HepG2 (cell line): ENCODE measurements around the gene THOC5. TPM values are rescaled to one million over a fixed set of nuclear protein-coding genes. Genes with fewer than 3 reads are reported as not detected.

Experiments
- ATAC-seq: fragments of 200-7000 bp; cut with Tn5 transposase; 3 replicates; pipeline ENCODE4 v1.9.1; 2020; ENCODE audit warnings: mild to moderate bottlenecking, moderate library complexity
- BruUV-seq: library from RNA; stranded (reverse); fragments of 400-500 nt; replicated peaks from 2 replicates; lab custom pipeline; 2021; lab: Mats Ljungman, UMichigan
- CTCF ChIA-PET: fragments of 300-600 bp; formaldehyde crosslinking; extraction: SDS; loops from one replicate; lab custom pipeline; 2021; ENCODE audit warnings: low total read pairs, inconsistent platforms, low intra/inter-chr PET ratio; lab: Yijun Ruan, JAX
- POLR2A ChIA-PET: fragments of 350-600 bp; sonication (Branson Sonifier 250); formaldehyde crosslinking; loops from one replicate; lab custom pipeline; 2020; ENCODE audit warnings: antibody characterized with exemption, inconsistent platforms; lab: Yijun Ruan, JAX
- DNase-seq: peaks from one replicate; pipeline ENCODE4 v3.0.0-alpha.2; 2015; ENCODE audit warnings: low spot score
- FAIRE-seq: peaks from 3 replicates; lab custom pipeline; 2011; peaks lifted over from hg19 to GRCh38; lab: Jason Lieb, UNC
- H2AFZ ChIP-seq: one replicate; pipeline ENCODE4 v1.6.1; 2011; ENCODE audit warnings: low read length, inconsistent platforms
- H3K27ac ChIP-seq: fragments of 300-600 bp; 3 replicates; pipeline ENCODE4 v1.8.0; 2011; ENCODE audit warnings: mixed run types, mild to moderate bottlenecking, mixed read lengths, low read length, inconsistent platforms; ENCODE audit not compliant: insufficient read depth; ENCODE audit errors: extremely low read length
- H3K27me3 ChIP-seq, 2 experiments: fragments of 200-600 bp in 1 of 2; 2 replicates in 1 of 2; 3 replicates in 1 of 2; pipeline versions ENCODE4 v1.6.0 to v1.8.0; 2011; ENCODE audit warnings: low read length in 2 of 2, mild to moderate bottlenecking in 2 of 2, moderate library complexity in 2 of 2, inconsistent platforms in 1 of 2; ENCODE audit not compliant: insufficient read depth in 2 of 2, control insufficient read depth in 1 of 2
- H3K36me3 ChIP-seq, 2 experiments: fragments of 200-600 bp in 1 of 2; replicated peaks in 1 of 2; 2 replicates in 1 of 2; 3 replicates in 1 of 2; pipeline versions ENCODE4 v1.5.1 to v1.8.0; 2011; ENCODE audit warnings: low read length in 2 of 2, inconsistent platforms in 1 of 2; ENCODE audit not compliant: insufficient read depth in 2 of 2, control insufficient read depth in 1 of 2
- H3K4me1 ChIP-seq: 2 replicates; pipeline ENCODE4 v1.5.1; 2012; ENCODE audit warnings: low read length, inconsistent platforms; ENCODE audit not compliant: insufficient read depth
- H3K4me2 ChIP-seq: 2 replicates; pipeline ENCODE4 v1.6.0; 2011; ENCODE audit warnings: low read depth, low read length, inconsistent platforms
- H3K4me3 ChIP-seq, 3 experiments: fragments of 200-600 bp in 1 of 3; sonication (generic), shearing (Covaris generic) in 1 of 3; replicated peaks in 1 of 3; 2 replicates each; pipeline ENCODE4 v1.5.1; 2011 to 2016; ENCODE audit warnings: low read length in 3 of 3, inconsistent platforms in 2 of 3, low read depth in 2 of 3, mild to moderate bottlenecking in 2 of 3, control low read depth in 1 of 3, mixed read lengths in 1 of 3; ENCODE audit not compliant: insufficient read depth in 1 of 3
- H3K79me2 ChIP-seq: one replicate; pipeline ENCODE4 v1.6.1; 2011; ENCODE audit warnings: low read length, inconsistent platforms; ENCODE audit not compliant: insufficient read depth
- H3K9ac ChIP-seq: 2 replicates; pipeline ENCODE4 v1.6.0; 2011; ENCODE audit warnings: mild to moderate bottlenecking, low read depth, low read length, inconsistent platforms; ENCODE audit not compliant: insufficient read depth
- H3K9me3 ChIP-seq: 2 replicates; pipeline ENCODE4 v1.5.1; 2012; ENCODE audit warnings: mild to moderate bottlenecking, low read length
- H4K20me1 ChIP-seq: 2 replicates; pipeline ENCODE4 v1.6.0; 2011; ENCODE audit warnings: inconsistent platforms, mild to moderate bottlenecking, low read length, moderate library complexity; ENCODE audit not compliant: insufficient read depth
- HOXD1 ChIP-seq: sonication (generic); formaldehyde crosslinking; IDR thresholded peaks from 2 replicates; pipeline ENCODE4 v1.5.0; 2020; ENCODE audit warnings: missing genetic modification reagents
- KDM5B ChIP-seq: sonication (generic); formaldehyde crosslinking; IDR thresholded peaks from 2 replicates; pipeline ENCODE4 v1.4.0; 2020; ENCODE audit warnings: missing genetic modification reagents, mild to moderate bottlenecking, borderline replicate concordance
- MED13 ChIP-seq: sonication (generic); formaldehyde crosslinking; IDR thresholded peaks from 2 replicates; pipeline ENCODE4 v1.5.0; 2020; ENCODE audit warnings: missing genetic modification reagents
- NFYB ChIP-seq: sonication (generic); formaldehyde crosslinking; IDR thresholded peaks from 2 replicates; pipeline ENCODE4 v1.4.0; 2020; ENCODE audit warnings: missing genetic modification reagents
- SALL2 ChIP-seq: sonication (generic); formaldehyde crosslinking; IDR thresholded peaks from 2 replicates; pipeline ENCODE4 v1.8.1; 2023; ENCODE audit warnings: mild to moderate bottlenecking, missing genetic modification reagents, inconsistent platforms
- STAG1 ChIP-seq: sonication (generic); formaldehyde crosslinking; IDR thresholded peaks from 2 replicates; pipeline ENCODE4 v1.4.0; 2020; ENCODE audit warnings: missing genetic modification reagents
- TCF7L2 ChIP-seq: IDR thresholded peaks from 2 replicates; pipeline ENCODE4 v1.6.1; 2011; ENCODE audit warnings: mild to moderate bottlenecking, low read depth, low read length, moderate library complexity
- WIZ ChIP-seq: sonication (generic); formaldehyde crosslinking; IDR thresholded peaks from 2 replicates; pipeline ENCODE4 v1.5.1; 2020; ENCODE audit warnings: mild to moderate bottlenecking, missing genetic modification reagents
- ZBTB21 ChIP-seq: sonication (generic); formaldehyde crosslinking; IDR thresholded peaks from 2 replicates; pipeline ENCODE4 v1.4.0; 2020; ENCODE audit warnings: missing genetic modification reagents
- ZNF274 ChIP-seq: sonication (generic); formaldehyde crosslinking; IDR thresholded peaks from 2 replicates; pipeline ENCODE4 v1.5.1; 2020; ENCODE audit warnings: mild to moderate bottlenecking, missing genetic modification reagents
- ZNF598 ChIP-seq: sonication (generic); formaldehyde crosslinking; IDR thresholded peaks from 2 replicates; pipeline ENCODE4 v1.5.1; 2020; ENCODE audit warnings: mild to moderate bottlenecking, missing genetic modification reagents, borderline replicate concordance
- WGBS: methylation state at CpG from one replicate; pipeline ENCODE4 v1.1.6; 2017; ENCODE audit warnings: low lambda C conversion rate; 5-methylcytosine and 5-hydroxymethylcytosine counted together
- in situ Hi-C: cut with HindIII; loops from 2 replicates; pipeline ENCODE4 v1.10.0; 2017; ENCODE audit warnings: low pct_unique_long_range_greater_than_20kb; ENCODE audit not compliant: extremely low pct_ligation_motif_present
- intact Hi-C: fragments of 100-400 bp; cut with micrococcal nuclease; formaldehyde crosslinking; loops from one replicate; pipeline ENCODE4 v1.10.0; 2022; ENCODE audit not compliant: unreplicated experiment
- polyA plus RNA-seq, 8 experiments: library from polyadenylated mRNA; depleted of rRNA in 3 of 8; stranded (reverse) in 7 of 8; unstranded in 1 of 8; fragments of >200 nt; fragmentation: Illumina TruSeq in 4 of 8; extraction: Trizol in 4 of 8; gene quantifications; 2 replicates each; pipeline versions ENCODE4 v1.2.1 to v1.2.3, GENCODE V29; 2011 to 2016; ENCODE audit warnings: low read depth in 4 of 8, missing spikeins in 1 of 8, mixed read lengths in 1 of 8; ENCODE audit not compliant: insufficient read depth in 1 of 8
- total RNA-seq, 5 experiments: library from RNA; depleted of rRNA; stranded (reverse); fragments of >200 nt; fragmentation: Illumina TruSeq; extraction: Trizol; gene quantifications; 2 replicates each; pipeline ENCODE4 v1.2.3, GENCODE V29; 2016; ENCODE audit warnings: low read depth in 1 of 5
- TF ChIP-seq, protein P1 (sequence below): sonication (generic); formaldehyde crosslinking; IDR thresholded peaks from 2 replicates; pipeline ENCODE4 v1.4.0; 2020; ENCODE audit warnings: missing genetic modification reagents; ENCODE audit errors: not compliant biosample characterization
- TF ChIP-seq, protein P2 (sequence below): sonication (generic); formaldehyde crosslinking; IDR thresholded peaks from 2 replicates; pipeline ENCODE4 v1.4.0; 2020; ENCODE audit warnings: mild to moderate bottlenecking, missing genetic modification reagents
- TF ChIP-seq, protein P3 (sequence below): sonication (generic); IDR thresholded peaks from 2 replicates; pipeline ENCODE4 v1.6.1; 2016; ENCODE audit warnings: low read depth, borderline replicate concordance

Gene THOC5
- total and polyA plus RNA-seq, 2 of the 13 experiments (the other 11 are each of a cell fraction or from before 2014, with no cell fraction given) = 45.8 to 46.7 TPM

GRCh38 chr22:29483254-29483653, 70.3 kb downstream of the THOC5 start:
- FAIRE-seq (no peak), DNase-seq (no peak), ATAC-seq (no peak)
- Histone ChIP-seq H3K4me1 (peaks cover 13% of the 10 kb centered on the region; the same call in 1 of the 2 replicates), H3K4me3 (no peak overlapping the region), H3K79me2 (no peaks in the 10 kb centered on the region), H3K9me3 (no peaks in the 10 kb centered on the region), H3K9ac (no peak overlapping the region), H3K27me3 (peaks cover 3 to 17% of the 10 kb centered on the region in 2 experiments; a peak in 4 of 5 replicates), H2AFZ (no peak overlapping the region), H3K4me2 (no peak overlapping the region), H3K27ac (no peak overlapping the region), H3K36me3 (no peaks in the 10 kb centered on the region), H4K20me1 (peaks cover 7% of the 10 kb centered on the region; the same call in 1 of the 2 replicates)
- ChIA-PET POLR2A (no interaction called here), CTCF (no interaction called here)
- TF ChIP-seq, protein P1, sequence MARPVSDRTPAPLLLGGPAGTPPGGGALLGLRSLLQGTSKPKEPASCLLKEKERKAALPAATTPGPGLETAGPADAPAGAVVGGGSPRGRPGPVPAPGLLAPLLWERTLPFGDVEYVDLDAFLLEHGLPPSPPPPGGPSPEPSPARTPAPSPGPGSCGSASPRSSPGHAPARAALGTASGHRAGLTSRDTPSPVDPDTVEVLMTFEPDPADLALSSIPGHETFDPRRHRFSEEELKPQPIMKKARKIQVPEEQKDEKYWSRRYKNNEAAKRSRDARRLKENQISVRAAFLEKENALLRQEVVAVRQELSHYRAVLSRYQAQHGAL (CRISPR knock-in tag) = no peak
- no peak for TF ChIP-seq KDM5B (CRISPR knock-in tag)
- no peak for TF ChIP-seq HOXD1
- no peak for TF ChIP-seq SALL2 (CRISPR knock-in tag)
- no peak for TF ChIP-seq ZNF274 (CRISPR knock-in tag)
- no peak for TF ChIP-seq WIZ (CRISPR knock-in tag)
- TF ChIP-seq NFYB (CRISPR knock-in tag) = no peak
- TF ChIP-seq ZNF598 (CRISPR knock-in tag) = no peak
- TF ChIP-seq, protein P2, sequence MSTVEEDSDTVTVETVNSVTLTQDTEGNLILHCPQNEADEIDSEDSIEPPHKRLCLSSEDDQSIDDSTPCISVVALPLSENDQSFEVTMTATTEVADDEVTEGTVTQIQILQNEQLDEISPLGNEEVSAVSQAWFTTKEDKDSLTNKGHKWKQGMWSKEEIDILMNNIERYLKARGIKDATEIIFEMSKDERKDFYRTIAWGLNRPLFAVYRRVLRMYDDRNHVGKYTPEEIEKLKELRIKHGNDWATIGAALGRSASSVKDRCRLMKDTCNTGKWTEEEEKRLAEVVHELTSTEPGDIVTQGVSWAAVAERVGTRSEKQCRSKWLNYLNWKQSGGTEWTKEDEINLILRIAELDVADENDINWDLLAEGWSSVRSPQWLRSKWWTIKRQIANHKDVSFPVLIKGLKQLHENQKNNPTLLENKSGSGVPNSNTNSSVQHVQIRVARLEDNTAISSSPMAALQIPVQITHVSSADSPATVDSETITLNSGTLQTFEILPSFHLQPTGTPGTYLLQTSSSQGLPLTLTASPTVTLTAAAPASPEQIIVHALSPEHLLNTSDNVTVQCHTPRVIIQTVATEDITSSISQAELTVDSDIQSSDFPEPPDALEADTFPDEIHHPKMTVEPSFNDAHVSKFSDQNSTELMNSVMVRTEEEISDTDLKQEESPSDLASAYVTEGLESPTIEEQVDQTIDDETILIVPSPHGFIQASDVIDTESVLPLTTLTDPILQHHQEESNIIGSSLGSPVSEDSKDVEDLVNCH (CRISPR knock-in tag) = no peak
- no peak for TF ChIP-seq TCF7L2
- TF ChIP-seq, protein P3, sequence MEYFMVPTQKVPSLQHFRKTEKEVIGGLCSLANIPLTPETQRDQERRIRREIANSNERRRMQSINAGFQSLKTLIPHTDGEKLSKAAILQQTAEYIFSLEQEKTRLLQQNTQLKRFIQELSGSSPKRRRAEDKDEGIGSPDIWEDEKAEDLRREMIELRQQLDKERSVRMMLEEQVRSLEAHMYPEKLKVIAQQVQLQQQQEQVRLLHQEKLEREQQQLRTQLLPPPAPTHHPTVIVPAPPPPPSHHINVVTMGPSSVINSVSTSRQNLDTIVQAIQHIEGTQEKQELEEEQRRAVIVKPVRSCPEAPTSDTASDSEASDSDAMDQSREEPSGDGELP = no peak
- no peak for TF ChIP-seq STAG1
- TF ChIP-seq ZBTB21 (CRISPR knock-in tag) = no peak
- TF ChIP-seq MED13 = no peak
- BruUV-seq = no TSS peak
- in situ Hi-C loops = no loop called here
- intact Hi-C loops = no loop called here
- WGBS = 84% methylated on average over 9 of the region's 13 CpGs
